Cerebellar cortex (tissue), 1 donor: ENCODE results near the gene SQOR.
A peak's percentile ranks its signal among the peaks of the same experiment; 100 is the strongest.

ENCODE experiments used
- DNase-seq: peaks from one replicate; pipeline ENCODE4 v3.0.0-alpha.2; 2015; ENCODE audit warnings: low spot score

SQOR gene

GRCh38 chr15:45705510-45706473, 71.0 kb downstream of the SQOR start:
- DNase-seq = peak; percentile 89

- DNase-seq = no peak
Observed at GRCh38 chr15:45710657-45711056, 75.8 kb downstream of the SQOR start.

- DNase-seq = peak; percentile 72
Observed at GRCh38 chr15:45714590-45715488, 80.0 kb downstream of the SQOR start.

- peak; percentile 46 for DNase-seq
Observed at GRCh38 chr15:45715528-45715927, 80.7 kb downstream of the SQOR start.

GRCh38 chr15:45719490-45719889, 84.7 kb downstream of the SQOR start:
- no peak for DNase-seq

- DNase-seq = no peak
Observed at GRCh38 chr15:45720183-45720582, 85.4 kb downstream of the SQOR start.

- DNase-seq = no peak
Observed at GRCh38 chr15:45728641-45729040, 93.8 kb downstream of the SQOR start.

- no peak for DNase-seq
Observed at GRCh38 chr15:45729141-45729540, 94.3 kb downstream of the SQOR start.

GRCh38 chr15:45731343-45731742, 96.5 kb downstream of the SQOR start:
- no peak for DNase-seq

GRCh38 chr15:45732662-45733061, 97.8 kb downstream of the SQOR start:
- DNase-seq = peak; percentile 63

GRCh38 chr15:45734260-45734711, 99.5 kb downstream of the SQOR start:
- DNase-seq = no peak
